ENCODE results near the gene NARS2.
"Not testable (repeated sequence)": the region's sequence is repeated elsewhere in the genome, so short reads cannot be mapped to it uniquely, and the experiment has no call there.

NARS2 gene, protein sequence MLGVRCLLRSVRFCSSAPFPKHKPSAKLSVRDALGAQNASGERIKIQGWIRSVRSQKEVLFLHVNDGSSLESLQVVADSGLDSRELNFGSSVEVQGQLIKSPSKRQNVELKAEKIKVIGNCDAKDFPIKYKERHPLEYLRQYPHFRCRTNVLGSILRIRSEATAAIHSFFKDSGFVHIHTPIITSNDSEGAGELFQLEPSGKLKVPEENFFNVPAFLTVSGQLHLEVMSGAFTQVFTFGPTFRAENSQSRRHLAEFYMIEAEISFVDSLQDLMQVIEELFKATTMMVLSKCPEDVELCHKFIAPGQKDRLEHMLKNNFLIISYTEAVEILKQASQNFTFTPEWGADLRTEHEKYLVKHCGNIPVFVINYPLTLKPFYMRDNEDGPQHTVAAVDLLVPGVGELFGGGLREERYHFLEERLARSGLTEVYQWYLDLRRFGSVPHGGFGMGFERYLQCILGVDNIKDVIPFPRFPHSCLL

GRCh38 chr11:78574386-78575381, at the start of gene NARS2:
TSS of gene NARS2 (minus strand) at chr11:78574864. CDS start at chr11:78574488, 376 bp downstream.
- in situ Hi-C loops (cut with MboI; ENCODE audit: low sequenced_read_pairs), result loop anchor here (25.0 kb wide), 2 partner anchors 137 to 362 kb away; no protein-coding TSS in a partner anchor

GRCh38 chr11:78622666-78623065, 48.0 kb upstream of the NARS2 start:
- in situ Hi-C loops (cut with MboI; ENCODE audit: low sequenced_read_pairs), result no loop called here

GRCh38 chr11:78620159-78620558, 45.5 kb upstream of the NARS2 start:
- in situ Hi-C loops (cut with MboI; ENCODE audit: low sequenced_read_pairs), result no loop called here

- in situ Hi-C loops (cut with MboI; ENCODE audit: low sequenced_read_pairs), result no loop called here
Observed at GRCh38 chr11:78615724-78616123, 41.1 kb upstream of the NARS2 start.

DNA sequence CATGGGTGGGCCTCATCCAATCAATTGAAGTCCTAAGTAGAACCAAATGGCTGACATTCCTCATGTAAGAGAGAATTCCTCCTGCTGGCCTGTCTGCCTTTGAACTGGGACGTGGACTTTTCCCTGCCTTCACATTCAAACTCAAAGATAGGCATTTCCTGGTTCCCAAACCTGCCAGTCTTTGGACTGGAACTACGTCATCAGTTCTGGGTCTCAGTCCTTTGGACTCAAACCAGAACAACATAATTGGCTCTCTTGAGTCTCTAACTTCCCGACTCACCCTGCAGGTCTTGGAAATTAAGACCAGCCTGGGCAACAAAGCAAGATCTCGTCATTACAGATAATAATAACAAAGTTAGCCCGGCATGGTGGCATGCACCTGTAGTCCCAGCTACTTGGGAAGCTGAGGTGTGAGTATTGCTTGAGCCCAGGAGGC, 38.7 kb upstream of the NARS2 start:
- in situ Hi-C loops (cut with MboI; ENCODE audit: low sequenced_read_pairs), result no loop called here

- in situ Hi-C loops (cut with MboI; ENCODE audit: low sequenced_read_pairs), result no loop called here
Observed at GRCh38 chr11:78612721-78613377, 38.2 kb upstream of the NARS2 start.

- in situ Hi-C loops (cut with MboI; ENCODE audit: low sequenced_read_pairs), result not testable (repeated sequence)
Observed at GRCh38 chr11:78609321-78609720, 34.7 kb upstream of the NARS2 start.

GRCh38 chr11:78607696-78608095, 33.0 kb upstream of the NARS2 start:
- in situ Hi-C loops (cut with MboI; ENCODE audit: low sequenced_read_pairs), result no loop called here

GRCh38 chr11:78606667-78607066, 32.0 kb upstream of the NARS2 start:
- in situ Hi-C loops (cut with MboI; ENCODE audit: low sequenced_read_pairs), result no loop called here

DNA sequence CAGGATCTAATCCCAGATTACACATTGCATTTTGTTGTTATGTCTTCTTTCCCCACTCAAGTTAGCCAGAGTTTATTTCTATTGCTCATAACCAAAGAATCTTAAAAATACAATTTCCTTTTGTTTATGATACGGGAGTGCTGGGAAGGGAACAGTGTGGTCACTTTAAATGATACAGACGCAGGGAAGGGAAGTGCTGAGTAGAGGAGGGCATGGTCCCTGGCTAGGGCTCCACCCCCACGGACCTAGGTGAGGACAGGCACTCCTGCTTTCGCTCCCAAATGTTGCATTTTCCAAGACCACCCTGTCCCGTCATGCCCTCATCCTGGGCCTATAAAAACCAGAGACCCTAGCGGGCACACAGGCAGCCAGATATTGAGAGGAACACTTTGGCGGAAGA, 30.6 kb upstream of the NARS2 start:
- in situ Hi-C loops (cut with MboI; ENCODE audit: low sequenced_read_pairs), result no loop called here

- in situ Hi-C loops (cut with MboI; ENCODE audit: low sequenced_read_pairs), result no loop called here
Observed at GRCh38 chr11:78603792-78604191, 29.1 kb upstream of the NARS2 start.

- in situ Hi-C loops (cut with MboI; ENCODE audit: low sequenced_read_pairs), result not testable (repeated sequence)
Observed at GRCh38 chr11:78602771-78603170, 28.1 kb upstream of the NARS2 start.

DNA sequence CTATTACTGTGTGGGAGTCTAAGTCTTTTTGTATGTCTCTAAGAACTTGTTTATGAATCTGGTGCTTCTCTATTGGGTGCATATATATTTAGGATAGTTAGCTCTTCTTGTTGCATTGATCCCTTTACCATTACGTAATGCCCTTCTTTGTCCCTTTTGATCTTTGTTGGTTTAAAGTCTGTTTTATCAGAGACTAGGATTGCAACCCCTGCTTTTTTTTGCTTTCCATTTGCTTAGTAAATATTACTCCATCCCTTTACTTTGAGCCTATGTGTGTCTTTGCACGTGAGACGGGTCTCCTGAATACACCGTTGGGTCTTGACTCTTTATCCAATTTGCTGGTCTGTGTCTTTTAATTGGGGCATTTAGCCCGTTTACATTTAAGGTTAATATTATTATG, 26.4 kb upstream of the NARS2 start:
- in situ Hi-C loops (cut with MboI; ENCODE audit: low sequenced_read_pairs), result not testable (repeated sequence)

GRCh38 chr11:78597579-78597978, 22.9 kb upstream of the NARS2 start:
- in situ Hi-C loops (cut with MboI; ENCODE audit: low sequenced_read_pairs), result not testable (repeated sequence)

DNA sequence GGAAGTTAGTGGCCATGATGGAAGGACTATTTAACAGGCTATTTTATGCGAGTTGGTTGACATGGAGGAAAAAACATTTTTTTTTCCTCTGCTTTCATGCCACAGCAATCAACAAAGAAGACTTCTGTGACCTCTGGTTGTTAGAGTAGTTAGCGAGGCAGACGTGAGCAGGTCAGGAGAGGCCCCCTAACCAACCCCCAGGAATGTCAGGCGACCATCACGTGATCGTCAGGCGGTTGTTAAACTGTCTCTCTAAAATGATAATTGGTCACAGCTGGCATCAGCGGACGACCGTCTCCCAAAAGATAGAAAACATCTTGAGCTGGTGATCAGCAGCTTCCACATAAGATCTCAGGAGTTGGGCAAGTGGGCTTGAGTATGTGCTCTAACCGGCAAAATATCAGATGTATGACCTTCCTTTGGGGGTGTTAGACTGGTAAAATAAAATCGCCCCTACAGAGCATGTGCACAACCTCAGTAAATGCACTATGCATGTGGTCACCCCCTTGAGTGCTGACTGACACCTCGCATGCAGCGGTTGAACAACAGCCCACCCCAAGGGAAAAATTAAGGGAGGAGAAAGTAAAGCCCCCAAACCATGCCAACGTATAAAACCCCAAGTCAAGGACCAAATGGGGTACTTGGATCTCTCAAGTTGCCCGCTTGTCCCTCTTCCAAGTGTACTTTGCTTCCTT, 20.9 kb upstream of the NARS2 start:
- in situ Hi-C loops (cut with MboI; ENCODE audit: low sequenced_read_pairs), result no loop called here

- in situ Hi-C loops (cut with MboI; ENCODE audit: low sequenced_read_pairs), result no loop called here
Observed at GRCh38 chr11:78594814-78595213, 20.1 kb upstream of the NARS2 start.

- in situ Hi-C loops (cut with MboI; ENCODE audit: low sequenced_read_pairs), result no loop called here
Observed at GRCh38 chr11:78588517-78588916, 13.9 kb upstream of the NARS2 start.

GRCh38 chr11:78587446-78587845, 12.8 kb upstream of the NARS2 start:
- in situ Hi-C loops (cut with MboI; ENCODE audit: low sequenced_read_pairs), result no loop called here

DNA sequence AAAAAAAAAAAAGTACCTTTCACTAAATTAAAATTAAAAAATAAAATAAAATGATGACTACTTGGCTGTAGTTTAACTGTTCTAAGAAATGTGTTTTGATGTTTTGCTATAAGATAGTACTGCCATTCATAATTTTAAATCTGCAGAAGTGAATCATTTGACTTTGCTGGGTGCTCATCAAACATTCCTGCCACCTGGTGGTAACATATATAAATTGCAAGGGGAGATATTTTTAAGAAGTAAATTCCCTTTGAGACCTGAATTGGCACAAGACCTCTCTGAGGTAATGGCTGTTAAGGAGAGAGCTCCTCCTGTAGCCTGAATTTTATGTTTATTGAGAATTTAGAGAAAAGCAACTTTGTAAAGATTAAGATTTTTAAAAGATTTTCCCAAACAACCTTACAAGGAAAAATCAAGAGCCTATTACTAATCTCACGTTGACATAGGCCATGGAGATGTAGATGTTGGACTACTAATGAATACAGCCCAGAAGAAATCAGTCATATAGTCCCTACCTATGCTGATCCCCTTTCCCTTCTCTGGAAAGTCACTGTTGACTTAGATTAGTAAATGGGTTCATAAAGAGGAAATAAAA, 11.9 kb upstream of the NARS2 start:
- in situ Hi-C loops (cut with MboI; ENCODE audit: low sequenced_read_pairs), result no loop called here

DNA sequence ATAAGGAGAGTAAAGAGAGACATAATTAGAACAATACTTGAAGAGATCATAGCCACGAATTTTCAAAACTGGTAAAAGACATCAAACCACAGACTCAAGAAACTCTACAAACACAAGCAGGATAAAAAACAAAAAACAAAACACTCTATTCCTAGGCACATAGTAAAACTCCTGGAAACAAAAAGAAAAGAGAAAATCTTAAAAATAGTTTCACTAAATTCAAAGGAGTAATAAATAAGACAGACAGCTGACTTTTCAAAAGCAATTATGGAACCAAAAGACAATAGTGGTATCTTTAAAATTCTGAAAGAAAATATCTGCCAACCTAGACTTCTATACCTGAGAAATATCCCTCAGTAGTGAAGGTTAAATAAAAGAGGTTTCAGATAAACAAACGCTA, 9.2 kb upstream of the NARS2 start:
- in situ Hi-C loops (cut with MboI; ENCODE audit: low sequenced_read_pairs), result no loop called here
